Brain pericyte (primary cell): ENCODE measurements around the gene ROBO2.

Experiments
- DNase-seq: peaks from one replicate; pipeline ENCODE4 v3.0.0-alpha.2; 2012; ENCODE audit warnings: low read depth, low spot score

Gene ROBO2

GRCh38 chr3:77562089-77562488 lies 522.2 kb downstream of the ROBO2 start:
- DNase-seq, result no peak

GRCh38 chr3:77563012-77563411 lies 523.1 kb downstream of the ROBO2 start:
- no peak for DNase-seq

GRCh38 chr3:77566055-77566454 lies 526.2 kb downstream of the ROBO2 start:
- DNase-seq, result no peak

GRCh38 chr3:77571971-77572715 lies 532.2 kb downstream of the ROBO2 start:
- DNase-seq, result no peak

GRCh38 chr3:77577264-77577663 lies 537.4 kb downstream of the ROBO2 start:
- DNase-seq, result no peak

GRCh38 chr3:77586216-77586615 lies 546.3 kb downstream of the ROBO2 start:
- no peak for DNase-seq

GRCh38 chr3:77588863-77589262 lies 549.0 kb downstream of the ROBO2 start:
- DNase-seq, result no peak

- no peak for DNase-seq
Measured at GRCh38 chr3:77590191-77590590, 550.3 kb downstream of the ROBO2 start.

GRCh38 chr3:77595371-77595870 lies 555.5 kb downstream of the ROBO2 start:
- DNase-seq, result no peak

- no peak for DNase-seq
Measured at GRCh38 chr3:77599948-77600347, 560.0 kb downstream of the ROBO2 start.

GRCh38 chr3:77601823-77602415 lies 562.0 kb downstream of the ROBO2 start:
- DNase-seq, result no peak

GRCh38 chr3:77602722-77603121 lies 562.8 kb downstream of the ROBO2 start:
- DNase-seq, result no peak

GRCh38 chr3:77605308-77605707 lies 565.4 kb downstream of the ROBO2 start:
- no peak for DNase-seq

- no peak for DNase-seq
Measured at GRCh38 chr3:77605865-77606264, 566.0 kb downstream of the ROBO2 start.

- no peak for DNase-seq
Measured at GRCh38 chr3:77606372-77606771, 566.5 kb downstream of the ROBO2 start.

- DNase-seq, result no peak
Measured at GRCh38 chr3:77618686-77619085, 578.8 kb downstream of the ROBO2 start.

- no peak for DNase-seq
Measured at GRCh38 chr3:77620009-77620408, 580.1 kb downstream of the ROBO2 start.

- DNase-seq, result no peak
Measured at GRCh38 chr3:77623500-77623899, 583.6 kb downstream of the ROBO2 start.

GRCh38 chr3:77626157-77626556 lies 586.3 kb downstream of the ROBO2 start:
- DNase-seq, result no peak

- no peak for DNase-seq
Measured at GRCh38 chr3:77648214-77648613, 608.3 kb downstream of the ROBO2 start.

GRCh38 chr3:77648664-77649063 lies 608.8 kb downstream of the ROBO2 start:
- no peak for DNase-seq

GRCh38 chr3:77652624-77653023 lies 612.7 kb downstream of the ROBO2 start:
- no peak for DNase-seq

- no peak for DNase-seq
Measured at GRCh38 chr3:77655396-77655795, 615.5 kb downstream of the ROBO2 start.
